ENCODE measurements around the gene PARD6A.

The PARD6A gene

DNA sequence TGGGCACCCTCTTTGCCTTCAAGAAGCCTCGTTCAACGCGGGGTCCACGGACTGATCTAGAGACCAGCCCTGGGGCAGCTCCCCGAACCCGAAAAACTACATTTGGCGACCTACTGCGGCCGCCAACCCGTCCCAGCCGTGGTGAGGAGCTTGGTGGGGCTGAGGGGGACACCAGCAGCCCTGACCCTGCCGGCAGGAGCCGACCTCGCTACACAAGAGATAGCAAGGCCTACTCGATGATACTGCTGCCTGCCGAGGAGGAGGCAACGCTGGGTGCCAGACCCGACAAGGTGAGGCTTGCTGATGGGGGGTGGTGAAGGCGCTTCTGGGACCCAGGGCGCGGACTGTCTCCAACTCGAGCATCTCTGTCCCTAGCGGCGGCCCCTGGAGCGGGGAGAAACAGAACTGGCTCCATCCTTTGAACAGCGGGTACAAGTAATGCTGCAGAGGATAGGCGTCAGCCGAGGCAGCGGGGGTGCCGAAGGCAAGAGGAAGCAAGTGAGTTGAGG is 6.3 kb upstream of the PARD6A start:
- DNase-seq: no peak

DNA sequence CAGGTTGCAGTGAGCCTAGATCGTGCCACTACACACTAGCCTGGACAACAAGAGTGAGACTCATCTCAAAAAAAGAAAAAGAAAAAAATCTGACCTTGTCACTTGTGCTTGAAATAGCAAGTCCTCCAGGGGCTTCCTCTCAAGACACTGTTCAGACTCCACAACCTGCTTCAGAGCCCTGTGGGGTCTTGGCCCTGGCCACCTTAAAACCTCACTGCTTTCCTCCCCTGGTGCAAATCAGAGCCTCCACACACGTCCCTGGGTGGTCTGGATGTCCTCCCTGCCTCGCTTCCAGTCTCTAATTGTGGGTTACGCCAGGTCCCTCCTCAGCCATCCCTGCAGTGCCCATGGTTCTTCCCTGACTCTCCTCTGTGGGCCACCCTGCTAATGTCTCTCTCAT is 5.4 kb upstream of the PARD6A start:
- no peak for DNase-seq

DNA sequence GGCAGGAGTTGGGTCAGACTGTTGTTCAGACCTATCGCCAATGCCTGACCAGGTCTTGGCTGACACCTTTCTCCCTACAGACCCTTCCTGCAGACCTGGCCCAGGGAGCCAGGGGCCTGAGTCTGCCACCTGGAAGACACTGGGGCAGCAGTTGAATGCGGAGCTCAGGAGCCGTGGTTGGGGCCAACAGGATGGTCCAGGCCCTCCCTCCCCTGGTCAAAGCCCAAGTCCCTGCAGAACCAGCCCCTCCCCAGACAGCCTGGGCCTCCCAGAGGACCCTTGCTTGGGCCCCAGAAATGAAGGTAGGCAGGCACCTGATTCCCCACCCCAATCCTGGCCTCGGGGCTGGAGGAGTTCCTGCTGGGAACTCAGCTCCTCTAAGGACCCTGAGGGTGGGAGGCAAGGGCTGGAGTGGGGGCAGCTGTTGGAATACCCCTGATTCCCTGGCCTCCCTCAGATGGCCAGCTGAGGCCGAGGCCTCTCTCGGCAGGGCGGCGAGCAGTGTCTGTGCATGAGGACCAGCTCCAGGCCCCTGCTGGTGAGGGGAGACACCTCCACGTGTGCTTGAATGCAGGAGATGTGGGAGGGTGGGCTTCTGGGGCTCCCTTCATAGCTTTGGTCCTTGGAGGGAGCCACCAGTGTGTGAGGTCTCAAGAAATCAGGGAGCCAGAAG is 4.3 kb upstream of the PARD6A start:
- no peak for DNase-seq

DNA sequence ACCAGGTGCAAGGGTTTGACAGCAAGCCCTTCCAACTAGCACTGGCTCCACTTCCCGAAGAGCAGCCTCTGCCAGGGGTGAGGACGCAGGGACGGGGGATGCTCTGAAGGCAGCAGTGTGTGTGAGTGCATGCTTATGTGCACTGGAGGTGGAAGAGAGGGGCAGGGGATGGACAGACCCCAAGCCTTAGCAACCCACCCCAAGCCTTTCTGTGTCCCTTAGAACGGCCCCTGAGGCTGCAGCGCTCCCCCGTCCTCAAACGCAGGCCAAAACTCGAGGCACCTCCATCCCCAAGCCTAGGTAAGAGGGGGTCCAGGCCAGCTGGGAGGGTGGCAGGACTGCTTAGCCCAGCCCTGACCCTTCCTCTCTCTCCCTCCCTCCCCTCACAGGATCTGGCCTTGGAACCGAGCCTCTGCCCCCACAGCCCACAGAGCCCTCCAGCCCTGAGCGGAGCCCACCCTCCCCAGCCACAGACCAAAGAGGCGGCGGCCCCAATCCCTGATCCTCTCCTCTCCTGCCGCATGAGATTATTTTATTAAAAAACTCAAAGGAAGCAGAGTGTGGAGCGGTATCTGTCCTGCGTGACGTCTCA is 3.6 kb upstream of the PARD6A start:
- no peak for DNase-seq

DNA sequence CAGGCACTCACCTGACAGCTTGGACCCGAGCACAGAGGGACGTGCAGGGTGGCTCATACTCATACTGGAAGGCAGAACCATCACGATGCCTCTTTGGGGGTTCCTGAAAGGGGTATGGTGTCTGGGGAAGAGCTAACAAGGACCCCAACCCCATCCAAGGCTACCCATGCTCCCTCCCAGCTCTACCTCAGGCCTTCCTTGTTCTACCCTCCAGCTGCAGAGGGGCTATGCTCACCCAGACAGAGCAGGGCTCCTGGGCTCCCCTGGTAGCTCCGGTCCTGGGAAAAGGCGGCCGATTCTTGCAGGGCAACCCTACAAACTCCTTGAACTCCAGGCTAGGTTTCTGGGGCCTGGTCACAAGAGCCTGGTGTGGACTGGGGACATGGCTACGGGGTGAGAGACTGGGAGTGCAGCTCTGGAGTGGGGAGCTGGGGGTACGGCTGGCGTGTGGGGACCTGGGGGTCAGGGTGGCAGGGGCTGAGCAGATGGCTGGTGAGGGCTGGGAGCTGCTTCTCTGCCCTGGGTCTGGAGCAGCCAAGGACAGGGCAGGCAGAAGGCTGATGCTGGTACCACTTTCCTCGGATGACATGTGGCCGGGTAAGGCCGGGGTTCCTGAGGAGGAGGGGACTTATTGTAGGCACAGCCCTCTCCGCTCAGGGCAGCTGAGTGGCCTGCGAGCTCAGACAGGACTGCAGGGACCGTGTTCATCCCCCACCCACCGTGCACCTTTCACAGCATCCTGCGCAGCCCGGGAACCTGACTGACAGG is 2.8 kb upstream of the PARD6A start:
- no peak for DNase-seq

DNA sequence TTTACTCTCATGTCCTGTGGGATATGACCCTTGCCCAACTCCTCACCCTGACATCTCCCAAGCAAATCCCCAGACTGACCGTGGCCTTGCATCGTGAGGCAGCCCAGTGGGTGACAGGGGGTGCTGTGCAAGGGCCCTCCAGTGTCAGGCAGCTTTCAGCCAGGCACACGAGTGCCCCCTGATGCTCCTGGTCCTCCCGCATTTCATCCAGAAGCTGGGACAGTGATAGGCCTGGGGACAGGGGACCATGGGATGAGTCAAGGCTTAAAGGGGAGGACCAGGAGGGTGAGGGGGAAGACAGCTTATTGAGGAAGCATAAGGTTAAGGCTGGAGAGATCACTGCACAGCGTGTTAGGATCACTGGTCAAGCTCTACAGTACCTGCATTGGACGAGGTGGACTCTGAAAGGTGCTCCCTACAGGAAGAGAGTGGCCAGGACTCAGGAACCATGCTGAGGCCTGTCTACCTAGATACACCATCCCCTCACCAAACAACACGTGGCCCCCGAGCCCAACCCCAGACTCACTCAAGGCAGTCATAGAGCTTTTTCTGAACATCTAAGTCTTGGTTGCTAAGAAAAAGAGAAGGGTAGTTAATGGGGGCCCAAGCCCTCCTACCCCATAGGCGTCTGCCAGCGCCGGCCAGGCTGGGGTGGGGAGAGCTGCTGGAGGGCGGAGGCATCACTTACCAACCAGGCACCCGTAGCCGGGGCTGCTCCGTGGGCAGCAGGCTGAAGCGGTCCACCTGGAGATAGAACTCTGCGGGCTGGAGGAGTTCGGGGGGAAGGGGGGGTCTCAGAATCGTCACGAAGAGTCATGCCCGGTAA is 1.7 kb upstream of the PARD6A start:
- DNase-seq: no peak

DNA sequence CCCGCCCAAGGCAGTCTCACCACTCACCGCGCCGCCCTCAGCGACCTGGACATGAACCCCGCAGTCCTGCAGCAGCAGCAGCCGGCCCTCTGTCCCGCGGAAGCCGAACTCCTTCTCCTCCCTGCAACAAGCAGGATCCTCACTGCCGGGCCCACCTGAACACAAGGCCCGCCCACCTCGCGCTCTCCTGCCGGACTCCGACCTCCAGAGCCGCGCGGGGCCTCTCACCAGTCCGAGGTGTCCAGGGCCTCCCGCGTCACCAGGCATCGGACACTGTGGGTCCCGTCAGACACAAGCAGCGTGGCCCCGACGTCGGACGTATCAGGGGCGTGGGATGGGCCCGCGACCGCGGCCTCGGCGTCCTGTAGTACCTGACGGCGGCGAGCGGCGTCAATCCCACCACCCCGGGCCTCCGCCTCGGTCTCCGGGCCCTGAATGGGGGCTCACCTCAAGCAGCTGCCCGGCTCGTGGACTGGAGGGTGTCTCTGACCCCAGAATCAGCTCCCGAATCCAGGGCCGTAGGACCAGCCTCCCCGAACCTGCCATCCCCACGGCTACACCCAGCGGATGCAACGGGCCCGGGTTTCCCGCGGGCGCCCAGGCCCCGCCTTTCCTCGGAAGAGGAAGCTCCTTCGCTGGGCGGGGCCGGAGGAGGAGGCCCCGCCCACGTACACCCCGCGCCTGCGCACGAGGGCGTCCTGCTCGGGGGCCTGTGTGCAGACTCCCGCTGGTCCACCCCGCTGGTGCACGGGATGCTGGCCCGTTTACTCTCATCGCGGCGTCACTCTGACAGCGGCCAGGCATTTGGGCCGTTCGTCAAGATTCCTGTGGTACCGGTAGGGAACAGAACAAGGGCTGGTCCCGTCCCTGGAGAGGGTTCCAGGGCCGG is 841 bp upstream of the PARD6A start, which contains the start of gene ACD:
TSS of gene ACD (minus strand) at position 586 of the 889 bp plus-strand sequence. CDS start at position 546, 40 bp downstream.
- DNase-seq: peak; percentile 91

DNA sequence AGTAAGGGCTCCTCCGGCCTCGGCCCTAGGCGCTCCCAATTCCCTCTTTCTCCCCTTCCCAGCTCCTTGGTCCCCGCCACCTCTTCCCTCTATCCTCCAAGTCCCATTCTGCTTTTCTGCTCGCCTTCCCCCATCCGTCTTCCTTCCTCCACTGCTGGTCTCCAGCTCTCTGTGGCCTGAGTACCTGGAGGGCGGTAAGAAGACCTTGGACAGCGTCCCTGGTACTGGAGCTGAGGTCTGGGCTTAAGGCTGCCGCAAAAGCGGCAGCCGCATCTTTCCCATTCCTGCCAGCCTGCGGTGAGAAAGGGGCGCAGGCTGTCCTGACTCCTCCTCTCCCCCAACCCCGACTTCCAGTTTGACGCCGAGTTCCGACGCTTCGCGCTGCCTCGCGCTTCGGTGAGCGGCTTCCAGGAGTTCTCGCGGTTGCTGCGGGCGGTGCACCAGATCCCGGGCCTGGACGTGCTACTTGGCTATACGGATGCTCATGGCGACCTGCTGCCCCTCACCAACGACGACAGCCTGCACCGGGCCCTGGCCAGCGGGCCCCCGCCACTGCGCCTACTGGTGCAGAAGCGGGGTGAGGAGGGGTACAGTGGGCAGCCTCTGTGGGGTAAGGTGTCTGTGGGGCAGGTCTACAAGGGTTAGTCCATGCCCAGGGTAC is 471 bp downstream of the PARD6A start:
- no peak for DNase-seq

DNA sequence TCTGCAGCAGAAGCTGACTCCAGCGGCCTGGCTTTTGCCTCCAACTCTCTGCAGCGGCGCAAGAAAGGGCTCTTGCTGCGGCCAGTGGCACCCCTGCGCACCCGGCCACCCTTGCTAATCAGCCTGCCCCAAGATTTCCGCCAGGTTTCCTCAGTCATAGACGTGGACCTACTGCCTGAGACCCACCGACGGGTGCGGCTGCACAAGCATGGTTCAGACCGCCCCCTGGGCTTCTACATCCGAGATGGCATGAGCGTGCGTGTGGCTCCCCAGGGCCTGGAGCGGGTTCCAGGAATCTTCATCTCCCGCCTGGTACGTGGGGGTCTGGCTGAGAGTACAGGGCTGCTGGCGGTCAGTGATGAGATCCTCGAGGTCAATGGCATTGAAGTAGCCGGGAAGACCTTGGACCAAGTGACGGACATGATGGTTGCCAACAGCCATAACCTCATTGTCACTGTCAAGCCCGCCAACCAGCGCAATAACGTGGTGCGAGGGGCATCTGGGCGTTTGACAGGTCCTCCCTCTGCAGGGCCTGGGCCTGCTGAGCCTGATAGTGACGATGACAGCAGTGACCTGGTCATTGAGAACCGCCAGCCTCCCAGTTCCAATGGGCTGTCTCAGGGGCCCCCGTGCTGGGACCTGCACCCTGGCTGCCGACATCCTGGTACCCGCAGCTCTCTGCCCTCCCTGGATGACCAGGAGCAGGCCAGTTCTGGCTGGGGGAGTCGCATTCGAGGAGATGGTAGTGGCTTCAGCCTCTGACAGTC is 1.3 kb downstream of the PARD6A start:
- no peak for DNase-seq

DNA sequence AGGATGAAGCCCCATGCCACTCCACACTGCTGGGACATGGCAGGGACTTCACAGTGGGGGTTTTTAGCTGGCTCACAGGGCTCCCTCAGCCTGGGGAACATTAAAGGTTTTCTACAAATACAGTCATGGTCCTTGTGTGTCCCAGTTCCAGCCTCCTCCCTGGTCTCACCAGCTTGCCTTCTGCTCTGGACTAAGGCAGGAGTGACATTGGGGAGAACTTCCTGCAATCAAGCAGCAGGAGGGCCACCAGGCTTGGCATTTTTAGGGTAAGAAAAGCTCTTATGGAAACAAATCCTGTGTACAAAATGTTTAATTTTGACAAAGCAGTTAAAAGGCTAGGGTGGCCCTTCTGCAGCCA is 1.9 kb downstream of the PARD6A start:
- DNase-seq: no peak

DNA sequence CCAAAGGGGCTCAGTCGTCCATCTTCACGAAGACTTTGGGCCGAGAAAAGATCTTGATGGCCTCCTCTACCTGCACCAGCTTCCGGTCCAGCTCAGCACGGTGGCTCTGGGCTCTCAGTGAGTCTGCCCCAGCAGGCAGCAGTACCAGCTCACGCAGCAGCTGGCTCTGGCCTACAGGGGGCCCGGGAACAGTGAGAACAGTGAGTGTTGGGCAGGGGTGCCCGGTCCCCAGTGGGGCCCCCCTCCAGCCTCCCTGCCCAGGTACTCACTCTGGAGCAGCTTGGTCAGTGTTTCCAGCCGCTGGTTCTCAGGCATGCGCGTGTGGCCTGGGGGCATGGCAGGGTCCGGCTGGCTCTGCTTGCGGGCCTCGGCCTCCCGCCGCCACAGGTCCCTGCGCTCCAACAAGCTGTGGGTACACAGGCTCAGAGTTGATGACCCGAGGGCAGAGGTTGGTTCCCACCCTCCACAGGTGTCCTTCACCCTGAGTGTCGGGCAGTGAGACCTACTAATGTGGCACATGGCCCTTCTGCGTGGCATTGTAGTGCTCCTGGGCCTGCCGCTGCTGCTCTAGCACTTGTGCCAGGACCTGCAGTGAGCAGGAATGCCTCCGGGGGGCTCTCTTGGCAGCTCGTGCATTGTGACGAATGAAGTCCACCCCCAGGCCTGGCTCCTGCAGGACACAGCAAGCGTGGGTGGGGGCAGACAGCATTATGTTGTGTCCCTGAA is 2.6 kb downstream of the PARD6A start:
- no peak for DNase-seq

DNA sequence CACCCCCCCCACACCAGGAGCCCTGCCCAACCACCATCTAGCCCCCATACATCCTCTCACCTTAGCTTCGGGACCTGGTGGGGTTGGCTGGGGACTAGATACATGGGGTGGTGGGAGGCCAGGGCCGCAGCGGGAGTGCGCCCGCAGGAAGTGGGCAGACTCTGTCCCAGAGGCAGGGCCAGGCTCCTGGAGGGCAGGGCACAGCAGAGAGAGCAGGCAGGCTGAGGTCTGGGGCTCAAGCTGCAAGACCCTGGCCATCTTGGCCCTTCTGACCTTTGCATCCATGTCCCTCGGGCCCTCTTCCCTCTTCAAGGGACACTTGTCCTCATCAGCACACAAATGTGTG is 3.1 kb downstream of the PARD6A start:
- DNase-seq: no peak

DNA sequence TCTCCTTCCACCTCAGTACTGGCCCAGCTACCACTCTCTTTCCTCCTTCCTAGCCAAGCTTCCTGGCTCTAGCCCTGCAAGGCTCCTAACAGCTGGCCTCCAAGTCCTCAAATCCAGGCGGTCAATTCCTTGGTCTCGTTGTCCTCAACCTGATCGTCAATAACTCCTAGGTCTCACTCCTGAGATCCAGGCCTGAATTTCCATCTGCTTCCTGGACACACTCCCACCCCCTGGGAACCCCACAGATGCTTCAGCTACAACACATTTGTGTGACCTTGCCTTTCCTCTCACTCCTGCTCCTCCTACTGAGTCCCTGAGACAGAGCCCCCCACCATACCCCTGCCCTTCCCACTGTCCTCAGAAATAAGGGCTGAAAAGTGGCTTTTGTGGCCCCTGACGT is 3.5 kb downstream of the PARD6A start:
- no peak for DNase-seq

DNA sequence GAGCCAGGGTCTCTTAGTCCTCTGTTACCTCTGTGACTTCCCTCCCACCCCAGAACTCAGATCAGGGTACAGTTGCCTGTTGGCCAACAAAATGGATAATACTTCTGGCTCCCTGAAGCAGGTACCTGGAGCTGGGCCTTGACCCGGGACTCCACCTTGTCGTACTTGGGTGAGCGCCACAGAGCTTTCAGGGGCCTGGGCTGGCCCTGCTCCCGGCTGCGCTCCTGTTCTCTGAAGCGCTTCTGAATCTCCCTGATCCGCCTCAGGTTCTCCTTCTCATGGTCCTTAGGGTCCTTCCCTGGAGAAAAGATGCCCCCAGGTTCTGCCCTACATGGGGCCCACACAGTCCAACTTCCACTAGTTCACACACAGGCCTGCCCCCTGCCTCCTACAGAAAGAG is 4.1 kb downstream of the PARD6A start:
- no peak for DNase-seq

DNA sequence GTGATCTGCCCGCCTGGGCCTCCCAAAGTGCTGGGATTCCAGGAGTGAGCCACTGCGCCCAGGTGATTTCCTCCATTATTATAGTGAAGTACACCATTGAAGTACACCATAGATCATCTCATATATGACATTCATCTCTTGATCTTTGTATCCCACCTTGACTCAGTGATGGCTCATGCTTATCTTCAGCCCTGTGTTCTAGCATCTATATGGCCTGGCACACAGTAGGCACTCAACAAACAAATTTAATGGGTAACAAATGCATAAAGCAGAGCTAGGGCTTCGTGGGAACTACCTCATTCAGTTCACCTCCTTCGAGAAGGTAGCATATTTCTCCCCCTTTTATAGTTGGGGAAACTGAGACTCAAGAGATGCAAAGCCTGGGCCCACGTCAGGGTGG is 4.8 kb downstream of the PARD6A start:
- DNase-seq: no peak

DNA sequence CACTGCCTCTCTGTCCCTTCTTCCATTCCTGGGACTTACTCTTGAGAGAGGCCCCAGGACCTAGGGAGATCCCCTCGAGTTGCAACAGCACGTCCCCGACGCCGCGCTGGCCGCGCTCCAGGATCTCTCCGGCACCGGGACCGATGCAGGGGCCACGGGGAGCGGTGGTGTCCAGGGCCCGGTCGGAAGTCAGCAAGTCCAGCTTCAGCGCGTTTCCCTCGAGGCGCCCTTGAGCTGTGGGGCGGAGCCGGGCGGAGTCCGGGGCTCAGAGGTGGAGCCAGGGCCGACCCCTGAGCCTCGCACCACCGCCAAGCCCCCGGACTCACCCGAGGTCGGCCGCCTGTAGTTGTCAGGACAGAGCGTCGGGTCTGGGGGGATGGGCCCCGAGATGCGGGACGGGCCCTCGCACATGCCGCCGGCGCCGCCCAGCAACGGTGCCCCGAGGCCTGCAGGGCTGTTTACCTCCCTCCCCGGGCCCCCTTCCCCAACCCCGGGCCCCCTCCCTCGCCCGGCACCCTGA is 5.3 kb downstream of the PARD6A start:
- no peak for DNase-seq

DNA sequence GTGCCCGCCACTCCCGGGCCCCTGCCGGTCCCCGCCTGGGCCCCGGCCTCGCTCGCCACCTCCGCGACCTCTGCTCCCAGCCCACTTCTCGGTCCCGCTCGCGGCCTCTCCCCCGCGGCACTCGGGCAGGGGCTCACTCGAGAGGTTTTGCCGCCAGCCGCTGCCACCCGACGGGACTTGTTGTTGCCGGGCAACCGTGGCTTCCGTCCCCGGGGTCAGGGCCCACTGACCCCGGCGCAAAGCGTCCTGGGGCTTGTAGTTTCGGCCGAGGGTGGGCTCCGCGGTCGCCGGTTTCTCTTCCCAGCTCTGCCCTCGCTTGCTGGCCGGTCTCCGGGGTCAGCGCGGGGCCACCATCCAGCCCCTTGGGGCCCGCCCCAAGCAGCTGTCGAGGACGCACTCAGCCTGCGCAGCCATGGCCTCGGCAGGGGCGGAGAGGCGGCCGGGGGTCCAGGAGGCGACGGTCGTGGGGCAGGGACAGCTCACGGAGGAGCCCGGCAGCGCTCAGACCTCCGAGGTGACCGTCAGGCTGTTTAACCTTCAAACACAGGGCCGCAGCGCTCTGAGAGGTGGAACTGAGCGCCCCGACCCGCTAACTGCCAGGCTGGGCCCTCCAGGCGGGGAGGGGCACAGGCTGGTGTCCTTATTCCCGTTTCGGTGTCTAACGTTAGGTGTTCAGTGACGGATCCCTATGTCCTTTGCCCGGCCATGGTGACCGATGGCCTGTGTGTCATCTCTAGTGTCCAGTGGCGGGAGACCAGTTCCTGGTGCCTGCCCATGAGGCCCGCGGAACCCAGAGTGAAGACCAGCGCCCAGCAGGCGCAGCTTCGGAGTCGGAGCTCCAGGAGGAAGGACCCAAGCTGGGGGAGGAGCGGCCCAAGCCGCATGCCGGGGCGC is 6.0 kb downstream of the PARD6A start, which contains the start of the genes C16orf86 and ENKD1:
TSS of gene C16orf86 (plus strand) at position 256 of the 894 bp plus-strand sequence. CDS start at position 413, 157 bp downstream.
TSS of gene ENKD1 (minus strand) at position 192 of the 894 bp plus-strand sequence. CDS start 308 bp downstream, outside the sequence.
- DNase-seq: peak; percentile 70

DNA sequence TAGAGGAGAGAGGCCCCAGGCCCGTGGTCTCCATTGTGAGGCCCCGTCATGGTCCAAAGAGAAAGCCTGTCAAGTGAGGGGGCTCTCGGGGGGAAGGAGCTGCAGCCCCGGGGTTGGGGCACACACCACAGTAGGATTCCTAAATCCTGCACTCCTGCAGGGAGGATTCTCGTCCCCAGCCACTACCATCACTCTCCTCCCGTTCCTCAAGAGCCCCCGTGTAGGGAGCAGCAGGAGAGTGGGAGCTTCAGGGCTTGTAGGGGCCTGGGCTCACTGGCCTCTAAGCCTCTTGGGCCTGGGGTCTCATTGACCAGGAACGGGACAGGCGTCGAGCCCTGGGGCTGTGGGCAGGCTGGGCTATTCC is 6.7 kb downstream of the PARD6A start:
- no peak for DNase-seq

Data from activated effector memory CD4-positive, alpha-beta T cell treated with Interleukin-2 at 50 U/mL for 16 hours (primary cell).